Breast epithelium (tissue), 4 donors: Measurements from ENCODE around the gene OTX1. TPM values are rescaled to one million over a fixed set of nuclear protein-coding genes. Genes with fewer than 3 reads are reported as not detected.

Experiments
- DNase-seq, 2 donors: peaks; one replicate each; pipeline ENCODE4 v3.0.0-alpha.2; 2019; ENCODE audit warnings: low spot score in 2 of 2
- H3K27ac ChIP-seq, 2 donors: fragments of 200-600 bp; sonication (generic) in 1 of 2; one replicate each; pipeline ENCODE4 v1.5.1; 2016 to 2019; ENCODE audit warnings: mild to moderate bottlenecking in 1 of 2
- H3K27me3 ChIP-seq, 2 donors: fragments of 200-600 bp; sonication (generic) in 1 of 2; one replicate each; pipeline versions ENCODE4 v1.5.1 to v1.6.0; 2017 to 2019; ENCODE audit warnings: control low read depth in 1 of 2, mild to moderate bottlenecking in 1 of 2
- H3K36me3 ChIP-seq: fragments of 200-600 bp; one replicate; pipeline ENCODE4 v1.5.1; 2019
- H3K4me1 ChIP-seq, 2 donors: fragments of 200-600 bp; sonication (generic); one replicate each; pipeline ENCODE4 v1.5.1; 2016 to 2019; ENCODE audit warnings: control low read depth in 1 of 2
- H3K4me3 ChIP-seq, 3 donors: fragments of 200-600 bp; sonication (generic); 1 replicate in 2 of 3; 2 replicates in 1 of 3; pipeline ENCODE4 v1.5.1; 2016 to 2019; ENCODE audit warnings: mild to moderate bottlenecking in 3 of 3, moderate library complexity in 2 of 3
- H3K9me3 ChIP-seq, 2 donors: fragments of 200-600 bp; sonication (generic) in 1 of 2; one replicate each; pipeline ENCODE4 v1.5.1; 2016 to 2019; ENCODE audit warnings: control low read depth in 1 of 2
- CTCF ChIP-seq, 3 donors: fragments of 450-650 bp; IDR thresholded peaks; one replicate each; pipeline ENCODE4 v1.5.1; 2016 to 2017; ENCODE audit warnings: antibody characterized with exemption in 3 of 3, mild to moderate bottlenecking in 3 of 3, moderate library complexity in 3 of 3
- POLR2A ChIP-seq: fragments of 450-650 bp; IDR thresholded peaks from one replicate; pipeline ENCODE4 v1.6.1; 2016; ENCODE audit warnings: antibody characterized with exemption, mild to moderate bottlenecking, moderate library complexity
- POLR2AphosphoS5 ChIP-seq, 3 donors: sonication (generic); formaldehyde crosslinking; IDR thresholded peaks; one replicate each; pipeline ENCODE4 v1.6.1; 2017; ENCODE audit warnings: antibody characterized with exemption in 3 of 3
- intact Hi-C: fragments of 100-400 bp; cut with DNase I; formaldehyde crosslinking; loops from one replicate; pipeline ENCODE4 v1.15.1; 2023; ENCODE audit warnings: low total_unique reads
- total RNA-seq, 3 donors: library from RNA; depleted of rRNA; stranded (reverse); fragments of >200 nt; gene quantifications; one replicate each; pipeline ENCODE4 v1.1.0, GENCODE V29; 2016

The OTX1 gene
- total RNA-seq: not detected

DNA sequence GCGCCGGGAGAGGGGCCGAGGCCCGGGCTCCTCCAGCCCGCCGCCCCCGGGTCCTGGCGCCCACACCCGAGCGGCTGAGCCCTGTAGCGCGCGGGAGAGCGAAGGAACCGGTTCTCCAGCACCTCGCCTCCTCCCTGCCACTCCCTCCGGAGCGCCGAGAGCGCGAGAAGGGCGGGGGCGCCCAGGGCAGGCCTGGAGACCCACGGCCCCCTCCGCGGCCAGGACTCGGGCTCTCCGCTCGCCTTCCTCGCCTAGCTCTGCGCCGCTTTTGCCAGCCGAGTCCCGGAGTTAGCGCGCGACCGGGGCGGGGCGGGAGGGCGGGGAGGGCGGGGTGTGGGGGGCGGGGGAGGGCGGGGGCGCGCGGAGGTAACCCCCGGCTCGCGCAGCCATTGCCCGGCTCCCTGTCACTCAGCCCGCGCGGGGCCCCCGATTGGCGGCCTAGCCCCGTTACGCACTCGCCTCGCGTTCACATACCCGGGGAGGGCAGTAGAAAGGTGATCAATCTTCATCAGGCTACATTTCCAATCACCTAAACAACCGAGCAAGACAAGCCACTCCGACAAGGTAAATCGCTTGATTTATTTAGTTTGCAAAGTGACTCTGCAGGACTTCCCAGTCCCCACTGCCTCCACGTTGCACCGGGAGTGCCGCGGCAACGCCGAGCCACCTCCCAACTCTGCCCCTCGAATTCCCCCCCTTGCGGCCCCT, at the start of gene OTX1:
Gene OTX1 (plus strand): TSS at position 497 of the 708 bp plus-strand sequence. CDS start 2,161 bp downstream, outside the sequence.
- no peak for DNase-seq
- Histone ChIP-seq H3K27ac (peak within 1 kb of the TSS in 1 of 2 donors; percentile 33), H3K27me3 (peaks cover 3 to 73% of the 10 kb centered on the region in 2 donors), H3K4me1 (peaks cover 0 to 9% of the 10 kb centered on the region in 2 donors), H3K9me3 (peaks cover 8 to 16% of the 10 kb centered on the region in 2 donors), H3K4me3 (peak within 1 kb of the TSS; percentile 47 to 71 (median 64)), H3K36me3 (no peaks in the 10 kb centered on the region)
- TF ChIP-seq POLR2AphosphoS5 (IDR thresholded peaks at IDR 0.05) (no peak), POLR2A (no peak), CTCF (IDR thresholded peaks at IDR 0.05) (no peak)
- intact Hi-C loops: loop anchor here (2.0 kb wide), 1 partner anchor 70 kb away; no protein-coding TSS in a partner anchor

DNA sequence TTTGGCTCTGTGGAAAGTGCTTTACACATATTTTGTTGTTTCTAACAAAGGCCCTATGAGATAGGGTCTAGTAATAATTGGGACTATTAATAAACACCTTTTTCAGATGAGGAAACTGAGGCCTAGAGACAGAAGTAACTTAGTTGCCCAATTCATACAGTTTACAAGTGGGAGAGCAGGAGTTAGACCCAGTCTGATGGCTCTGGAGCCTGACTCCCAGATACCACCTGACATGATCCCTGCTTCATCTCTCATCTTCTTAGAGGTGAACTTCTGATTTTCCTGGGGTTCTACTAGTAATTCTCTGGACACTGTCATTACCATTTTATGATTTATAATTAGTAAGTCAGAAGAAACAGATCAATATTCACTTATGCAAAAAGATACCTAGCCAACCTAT, 49.1 kb upstream of the OTX1 start:
- no peaks in the 10 kb centered on the region for H3K9me3 ChIP-seq
- H3K4me1 ChIP-seq: no peaks in the 10 kb centered on the region
- TF ChIP-seq CTCF (IDR thresholded peaks at IDR 0.05) (no peak), POLR2A (no peak), POLR2AphosphoS5 (IDR thresholded peaks at IDR 0.05) (no peak)
- H3K36me3 ChIP-seq: no peaks in the 10 kb centered on the region
- H3K27me3 ChIP-seq: no peaks in the 10 kb centered on the region
- H3K27ac ChIP-seq: no peak overlapping the region
- no peak for DNase-seq
- no peak overlapping the region for H3K4me3 ChIP-seq
- intact Hi-C loops: no loop called here

DNA sequence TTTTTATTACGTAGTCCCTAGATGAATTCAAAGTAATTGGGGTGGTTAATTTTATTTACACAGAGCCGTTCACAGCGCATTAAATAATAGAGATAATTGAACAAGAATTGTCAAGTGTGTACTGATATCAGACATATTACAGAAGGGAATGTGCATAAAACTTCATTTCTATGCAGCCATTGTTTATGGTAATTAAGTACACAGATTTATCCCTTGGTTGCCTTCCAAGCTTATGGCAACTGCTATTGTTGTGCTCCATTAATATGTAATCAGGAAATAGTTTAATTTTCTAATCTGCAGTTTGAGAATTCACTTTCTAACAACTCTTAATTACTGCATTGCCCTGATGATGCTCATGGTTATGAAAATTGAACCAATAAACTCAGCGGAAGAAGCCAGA, 47.3 kb upstream of the OTX1 start:
- Histone ChIP-seq H3K36me3 (no peaks in the 10 kb centered on the region), H3K27ac (no peak overlapping the region), H3K27me3 (no peaks in the 10 kb centered on the region), H3K9me3 (no peaks in the 10 kb centered on the region), H3K4me3 (no peak overlapping the region), H3K4me1 (no peaks in the 10 kb centered on the region)
- DNase-seq: no peak
- TF ChIP-seq POLR2AphosphoS5 (IDR thresholded peaks at IDR 0.05) (no peak), CTCF (IDR thresholded peaks at IDR 0.05) (no peak), POLR2A (no peak)
- intact Hi-C loops: no loop called here

DNA sequence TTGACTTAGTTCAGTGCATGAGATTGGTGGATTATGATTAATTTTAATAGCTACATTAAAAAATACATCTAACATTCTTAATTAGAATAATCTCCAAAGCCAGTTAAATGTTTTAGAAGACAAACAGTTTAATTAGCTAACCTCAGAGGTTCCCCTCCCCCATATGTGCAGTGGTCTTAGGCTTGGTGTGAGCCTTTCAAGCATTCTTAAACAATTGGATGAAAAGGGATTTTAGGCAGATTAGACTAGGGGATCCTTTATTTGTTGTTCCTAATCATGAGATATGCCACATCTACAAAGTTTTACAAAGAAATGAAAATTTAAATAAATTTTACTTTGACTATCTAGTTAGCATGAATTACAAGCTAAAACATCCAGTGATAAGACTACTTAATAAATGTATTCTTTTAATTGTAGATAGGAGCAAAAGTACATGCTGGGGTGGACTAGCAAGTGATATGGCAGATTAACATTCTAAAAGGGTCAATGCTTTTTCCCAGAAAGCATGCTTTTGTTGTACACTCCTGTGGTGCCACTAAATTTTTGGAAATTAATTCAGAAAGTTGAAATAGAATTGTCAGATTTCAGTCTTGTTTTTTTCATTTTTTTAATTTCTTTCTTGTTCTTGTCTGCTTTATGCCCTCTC, 42.7 kb upstream of the OTX1 start:
- Histone ChIP-seq H3K27ac (no peak overlapping the region), H3K27me3 (no peaks in the 10 kb centered on the region), H3K36me3 (no peaks in the 10 kb centered on the region), H3K4me1 (no peaks in the 10 kb centered on the region), H3K9me3 (no peaks in the 10 kb centered on the region), H3K4me3 (no peak overlapping the region)
- intact Hi-C loops: no loop called here
- no peak for TF ChIP-seq CTCF (IDR thresholded peaks at IDR 0.05)
- TF ChIP-seq POLR2AphosphoS5 (IDR thresholded peaks at IDR 0.05): no peak
- TF ChIP-seq POLR2A: no peak
- no peak for DNase-seq

DNA sequence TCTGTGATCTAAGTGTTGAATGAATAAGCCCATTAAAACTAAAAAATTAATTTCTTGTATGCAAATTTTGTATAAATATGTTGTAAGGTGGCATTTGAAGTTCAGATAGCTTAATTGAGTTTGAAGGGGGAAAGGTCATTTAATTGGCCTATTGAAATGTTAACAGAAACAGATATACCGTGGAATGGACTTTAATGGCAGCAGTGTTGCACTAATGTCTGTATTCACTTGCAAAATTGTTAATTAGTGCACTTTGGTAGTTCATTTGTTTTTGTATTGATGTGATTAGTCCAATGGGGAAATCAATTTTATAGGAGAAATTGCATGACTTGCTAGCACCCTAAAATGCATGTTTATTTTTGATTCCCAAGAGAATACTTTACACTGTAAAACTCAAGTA, 41.8 kb upstream of the OTX1 start:
- Histone ChIP-seq H3K4me1 (no peaks in the 10 kb centered on the region), H3K27ac (no peak overlapping the region), H3K36me3 (no peaks in the 10 kb centered on the region), H3K9me3 (no peaks in the 10 kb centered on the region), H3K27me3 (no peaks in the 10 kb centered on the region), H3K4me3 (no peak overlapping the region)
- no peak for DNase-seq
- no peak for TF ChIP-seq POLR2AphosphoS5 (IDR thresholded peaks at IDR 0.05)
- TF ChIP-seq POLR2A: no peak
- TF ChIP-seq CTCF (IDR thresholded peaks at IDR 0.05): no peak
- intact Hi-C loops: no loop called here
